Esophagus squamous epithelium (tissue), 5 donors: ENCODE results near the gene ZNF805. TPM values are rescaled to one million over a fixed set of nuclear protein-coding genes. Genes with fewer than 3 reads are reported as not detected.

ENCODE experiments used
- DNase-seq: peaks from one replicate; lab custom pipeline; 2025; lab: John Stamatoyannopoulos, UW
- H3K27ac ChIP-seq, 4 donors: fragments of 200-600 bp; sonication (generic); one replicate each; pipeline ENCODE4 v1.5.1; 2016 to 2019; ENCODE audit warnings: mild to moderate bottlenecking in 1 of 4
- H3K27me3 ChIP-seq, 4 donors: fragments of 200-600 bp; sonication (generic); 1 replicate in 3 of 4; 2 replicates in 1 of 4; pipeline versions ENCODE4 v1.5.1 to v1.6.0; 2017 to 2021; ENCODE audit warnings: antibody characterized with exemption in 1 of 4
- H3K36me3 ChIP-seq, 3 donors: fragments of 200-600 bp; sonication (generic); one replicate each; pipeline ENCODE4 v1.5.1; 2016 to 2019
- H3K4me1 ChIP-seq, 3 donors: fragments of 200-600 bp; sonication (generic); one replicate each; pipeline ENCODE4 v1.5.1; 2017 to 2019
- H3K4me3 ChIP-seq, 4 donors: fragments of 200-600 bp; sonication (generic); 1 replicate in 3 of 4; 2 replicates in 1 of 4; pipeline ENCODE4 v1.5.1; 2016 to 2019; ENCODE audit warnings: mild to moderate bottlenecking in 2 of 4, moderate library complexity in 1 of 4
- H3K9me3 ChIP-seq, 3 donors: fragments of 200-600 bp; sonication (generic); one replicate each; pipeline ENCODE4 v1.5.1; 2016 to 2019
- CTCF ChIP-seq, 6 experiments: fragments of 450-650 bp in 4 of 6; fragments of 200-600 bp in 2 of 6; sonication (generic) in 2 of 6; IDR thresholded peaks; one replicate each; pipeline ENCODE4 v1.5.1; 2016 to 2019; ENCODE audit warnings: antibody characterized with exemption in 6 of 6, mild to moderate bottlenecking in 4 of 6, moderate library complexity in 4 of 6
- POLR2A ChIP-seq, 4 donors: fragments of 450-650 bp; IDR thresholded peaks; one replicate each; pipeline ENCODE4 v1.6.1; 2017; ENCODE audit warnings: antibody characterized with exemption in 4 of 4, mild to moderate bottlenecking in 4 of 4, moderate library complexity in 3 of 4
- WGBS, 2 donors: methylation state at CpG; one replicate each; pipeline ENCODE4 v1.1.5; 2018; 5-methylcytosine and 5-hydroxymethylcytosine counted together
- intact Hi-C: fragments of 100-400 bp; cut with DNase I; formaldehyde crosslinking; loops from one replicate; pipeline ENCODE4 v1.15.0; 2022
- total RNA-seq, 4 donors: library from RNA; depleted of rRNA; stranded (reverse); fragments of >200 nt; gene quantifications; one replicate each; pipeline ENCODE4 v1.1.0, GENCODE V29; 2016
- donor health status: DM: yes; HTN: yes; CAD: no.

Gene ZNF805
- total RNA-seq, 4 donors from 2014 or later = 6.5 to 16.6 (median 7.6) TPM

DNA sequence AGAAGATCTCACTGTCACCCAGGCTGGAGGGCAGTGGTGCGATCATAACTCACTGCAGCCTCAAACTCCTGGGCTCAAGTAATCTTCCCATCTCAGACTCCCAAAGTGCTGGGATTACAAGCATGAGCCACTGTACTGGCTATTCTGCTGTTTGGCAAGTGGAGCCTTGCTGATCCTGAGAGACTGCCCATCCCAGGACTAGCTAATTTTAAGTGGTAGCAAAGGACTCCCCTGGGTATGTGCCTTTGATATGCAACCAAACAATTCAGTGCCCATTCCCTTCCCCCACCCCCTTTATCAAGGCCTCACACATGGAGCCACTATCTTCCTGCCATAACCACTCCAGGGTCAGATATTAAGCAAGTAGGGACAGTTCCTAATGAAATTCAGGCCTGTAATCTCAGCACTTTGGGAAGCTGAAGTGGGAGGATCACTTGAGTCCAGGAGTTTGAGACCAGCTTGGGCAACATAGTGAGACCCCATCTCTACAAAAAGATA is 22.9 kb downstream of the ZNF805 start:
- no peaks in the 10 kb centered on the region for H3K9me3 ChIP-seq
- no peaks in the 10 kb centered on the region for H3K27me3 ChIP-seq
- 100% methylated on average over 1 of the region's 1 CpG; no CpG with 5 or more reads in 1 of the 2 donors for WGBS, 2 donors
- TF ChIP-seq POLR2A (IDR thresholded peaks at IDR 0.05) (no peak), CTCF (IDR thresholded peaks at IDR 0.05) (no peak)
- no peak overlapping the region for H3K4me3 ChIP-seq
- DNase-seq = no peak
- H3K4me1 ChIP-seq = no peaks in the 10 kb centered on the region
- intact Hi-C loops = no loop called here
- no peak overlapping the region for H3K27ac ChIP-seq
- peaks cover 0 to 37% (median 3%) of the 10 kb centered on the region in 3 donors for H3K36me3 ChIP-seq

- H3K4me3 ChIP-seq = no peak overlapping the region
- intact Hi-C loops = no loop called here
- no peak for TF ChIP-seq CTCF (IDR thresholded peaks at IDR 0.05)
- TF ChIP-seq POLR2A (IDR thresholded peaks at IDR 0.05) = no peak
- peaks cover 0 to 6% (median 0%) of the 10 kb centered on the region in 3 donors for H3K36me3 ChIP-seq
- H3K9me3 ChIP-seq = no peaks in the 10 kb centered on the region
- H3K27ac ChIP-seq = no peak overlapping the region
- no peaks in the 10 kb centered on the region for H3K4me1 ChIP-seq
- DNase-seq = no peak
- 75 to 81% methylated on average over 3 of the region's 3 CpGs for WGBS, 2 donors
- no peaks in the 10 kb centered on the region for H3K27me3 ChIP-seq
These were observed 26.9 kb downstream of the ZNF805 start for GRCh38 chr19:57267291-57267690.

DNA sequence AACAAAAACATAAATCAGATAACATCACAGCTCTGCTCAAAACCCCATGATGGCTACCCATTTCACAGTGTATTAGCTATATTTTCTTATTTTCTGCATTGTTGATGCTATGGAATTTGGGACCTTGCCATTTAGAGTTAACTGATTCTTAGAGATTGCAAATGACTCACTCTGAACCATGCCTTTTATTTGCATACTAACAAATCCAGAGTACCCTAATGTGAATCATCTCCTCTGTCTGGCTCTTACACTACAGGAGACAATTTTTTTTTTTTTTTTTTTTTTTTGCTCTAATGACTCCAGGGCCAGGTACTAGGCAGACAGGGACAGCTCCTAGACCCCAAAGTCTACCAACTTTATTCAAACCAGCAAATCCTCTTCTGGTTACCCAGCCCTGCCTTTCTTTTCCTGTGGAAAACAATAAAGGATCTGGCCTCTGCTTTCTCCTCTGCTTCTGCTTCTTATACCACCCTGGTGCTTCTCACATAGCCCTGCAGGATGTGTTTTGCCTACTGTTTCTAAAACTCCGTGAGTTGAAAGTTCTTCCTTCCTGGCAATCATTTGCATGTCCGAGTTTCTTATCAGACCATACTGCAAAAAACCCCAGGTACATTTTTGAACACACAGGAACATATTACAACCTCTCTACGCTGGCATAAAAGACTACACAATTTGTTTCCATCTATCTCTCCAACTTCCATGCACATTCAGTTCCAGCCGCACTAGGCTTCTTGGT is 29.3 kb downstream of the ZNF805 start:
- DNase-seq = no peak
- H3K4me1 ChIP-seq = no peaks in the 10 kb centered on the region
- no peak overlapping the region for H3K4me3 ChIP-seq
- H3K9me3 ChIP-seq = no peaks in the 10 kb centered on the region
- no peak overlapping the region for H3K27ac ChIP-seq
- intact Hi-C loops = no loop called here
- peaks cover 0 to 12% (median 0%) of the 10 kb centered on the region in 3 donors for H3K36me3 ChIP-seq
- no peaks in the 10 kb centered on the region for H3K27me3 ChIP-seq
- 70 to 71% methylated on average over 4 of the region's 4 CpGs for WGBS, 2 donors
- TF ChIP-seq CTCF (IDR thresholded peaks at IDR 0.05) (no peak), POLR2A (IDR thresholded peaks at IDR 0.05) (no peak)

- DNase-seq = no peak
- intact Hi-C loops = no loop called here
- Histone ChIP-seq H3K4me1 (no peaks in the 10 kb centered on the region), H3K36me3 (peaks cover 0 to 19% (median 0%) of the 10 kb centered on the region in 3 donors), H3K27me3 (no peaks in the 10 kb centered on the region), H3K4me3 (no peak overlapping the region), H3K27ac (no peak overlapping the region), H3K9me3 (no peaks in the 10 kb centered on the region)
- 96 to 99% methylated on average over 7 to 8 of the region's 8 CpGs for WGBS, 2 donors
- TF ChIP-seq POLR2A (IDR thresholded peaks at IDR 0.05) (no peak), CTCF (IDR thresholded peaks at IDR 0.05) (no peak)
These were observed 30.8 kb downstream of the ZNF805 start for GRCh38 chr19:57271280-57271679.

DNA sequence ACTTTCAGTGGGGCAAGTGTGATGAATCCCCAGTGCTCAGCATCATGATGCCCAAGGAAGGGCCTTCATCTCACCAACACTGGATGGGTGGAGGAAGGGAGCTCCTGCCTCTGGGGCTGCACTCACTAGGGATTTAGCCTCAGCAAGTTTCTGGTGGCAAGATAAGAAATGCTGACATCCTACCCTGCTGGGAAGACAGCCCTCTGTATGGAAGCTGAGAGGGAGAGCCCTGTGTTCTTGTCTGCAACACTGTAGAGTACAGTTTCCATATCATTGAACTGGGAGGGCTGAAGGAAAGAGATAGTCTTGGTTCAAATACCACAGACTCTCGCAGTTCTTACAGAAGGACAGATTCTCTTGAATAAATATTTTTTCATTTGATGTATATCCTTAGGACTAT is 32.6 kb downstream of the ZNF805 start:
- H3K9me3 ChIP-seq = no peaks in the 10 kb centered on the region
- no peak overlapping the region for H3K4me3 ChIP-seq
- TF ChIP-seq CTCF (IDR thresholded peaks at IDR 0.05) (no peak), POLR2A (IDR thresholded peaks at IDR 0.05) (no peak)
- H3K27me3 ChIP-seq = no peaks in the 10 kb centered on the region
- no peak for DNase-seq
- H3K4me1 ChIP-seq = no peaks in the 10 kb centered on the region
- WGBS, 2 donors = 32 to 77% methylated on average over 1 of the region's 1 CpG
- no peak overlapping the region for H3K27ac ChIP-seq
- intact Hi-C loops = no loop called here
- peaks cover 0 to 19% (median 0%) of the 10 kb centered on the region in 3 donors for H3K36me3 ChIP-seq
